ENCODE data around the gene POLG2.

GRCh38 chr17:64504769-64505339 lies 8.0 kb upstream of the POLG2 start:
- TF ChIP-seq, protein P1, sequence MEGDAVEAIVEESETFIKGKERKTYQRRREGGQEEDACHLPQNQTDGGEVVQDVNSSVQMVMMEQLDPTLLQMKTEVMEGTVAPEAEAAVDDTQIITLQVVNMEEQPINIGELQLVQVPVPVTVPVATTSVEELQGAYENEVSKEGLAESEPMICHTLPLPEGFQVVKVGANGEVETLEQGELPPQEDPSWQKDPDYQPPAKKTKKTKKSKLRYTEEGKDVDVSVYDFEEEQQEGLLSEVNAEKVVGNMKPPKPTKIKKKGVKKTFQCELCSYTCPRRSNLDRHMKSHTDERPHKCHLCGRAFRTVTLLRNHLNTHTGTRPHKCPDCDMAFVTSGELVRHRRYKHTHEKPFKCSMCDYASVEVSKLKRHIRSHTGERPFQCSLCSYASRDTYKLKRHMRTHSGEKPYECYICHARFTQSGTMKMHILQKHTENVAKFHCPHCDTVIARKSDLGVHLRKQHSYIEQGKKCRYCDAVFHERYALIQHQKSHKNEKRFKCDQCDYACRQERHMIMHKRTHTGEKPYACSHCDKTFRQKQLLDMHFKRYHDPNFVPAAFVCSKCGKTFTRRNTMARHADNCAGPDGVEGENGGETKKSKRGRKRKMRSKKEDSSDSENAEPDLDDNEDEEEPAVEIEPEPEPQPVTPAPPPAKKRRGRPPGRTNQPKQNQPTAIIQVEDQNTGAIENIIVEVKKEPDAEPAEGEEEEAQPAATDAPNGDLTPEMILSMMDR (IDR thresholded peaks at IDR 0.05): no peak
- no peak for TF ChIP-seq EP300 (IDR thresholded peaks at IDR 0.05)

Data from tibial nerve (tissue), 4 donors.